Fibroblast of pulmonary artery (primary cell): ENCODE data around the gene LMX1A.

ENCODE experiments used
- DNase-seq: peaks from one replicate; pipeline ENCODE4 v3.0.0-alpha.2; 2010; ENCODE audit warnings: low read depth
- H3K4me3 ChIP-seq: replicated peaks from 2 replicates; pipeline ENCODE4 v1.5.1; 2011; ENCODE audit warnings: low read depth, mild to moderate bottlenecking, control low read depth, low read length, moderate library complexity
- TF ChIP-seq, protein P1 (sequence below): IDR thresholded peaks from 2 replicates; pipeline ENCODE4 v1.5.1; 2011; ENCODE audit warnings: mild to moderate bottlenecking, control low read depth, low read length, inconsistent platforms; ENCODE audit errors: missing control alignments

Gene LMX1A

DNA sequence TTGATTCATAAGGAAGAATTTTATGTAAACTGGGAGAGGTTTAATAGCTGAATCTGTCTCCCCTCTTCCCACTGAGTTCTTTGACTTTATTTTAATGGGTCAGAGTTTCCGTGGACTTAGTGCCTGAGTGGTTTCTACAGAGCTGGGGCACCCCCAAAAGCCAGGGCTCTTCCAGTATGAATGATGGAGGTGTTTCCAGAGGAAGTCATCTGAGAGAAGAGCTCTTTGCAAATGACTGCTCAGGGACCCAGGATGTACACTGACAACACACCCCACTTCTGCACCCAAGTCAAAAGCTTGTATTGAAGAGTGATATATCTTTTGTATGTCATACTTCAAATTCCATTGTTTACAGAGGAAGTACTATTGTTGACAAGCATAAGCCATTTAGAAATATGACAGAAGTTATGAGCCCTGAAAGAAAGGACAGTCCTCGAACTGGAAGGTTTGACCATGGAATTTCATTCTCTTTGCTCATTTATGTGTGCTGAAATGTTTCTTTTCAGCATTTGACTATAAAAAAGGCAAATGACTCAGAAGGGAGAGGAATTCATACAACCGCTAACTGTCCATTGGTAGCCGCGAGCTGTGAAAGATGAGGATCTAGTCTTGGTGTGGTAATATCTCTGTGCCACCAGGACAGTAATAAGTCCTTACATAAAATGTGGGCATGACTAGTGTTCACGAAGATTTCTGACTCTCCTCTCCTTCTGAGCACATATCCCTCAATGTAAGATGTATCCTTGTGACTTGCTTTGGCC is 25.4 kb upstream of the LMX1A start:
- TF ChIP-seq, protein P1, sequence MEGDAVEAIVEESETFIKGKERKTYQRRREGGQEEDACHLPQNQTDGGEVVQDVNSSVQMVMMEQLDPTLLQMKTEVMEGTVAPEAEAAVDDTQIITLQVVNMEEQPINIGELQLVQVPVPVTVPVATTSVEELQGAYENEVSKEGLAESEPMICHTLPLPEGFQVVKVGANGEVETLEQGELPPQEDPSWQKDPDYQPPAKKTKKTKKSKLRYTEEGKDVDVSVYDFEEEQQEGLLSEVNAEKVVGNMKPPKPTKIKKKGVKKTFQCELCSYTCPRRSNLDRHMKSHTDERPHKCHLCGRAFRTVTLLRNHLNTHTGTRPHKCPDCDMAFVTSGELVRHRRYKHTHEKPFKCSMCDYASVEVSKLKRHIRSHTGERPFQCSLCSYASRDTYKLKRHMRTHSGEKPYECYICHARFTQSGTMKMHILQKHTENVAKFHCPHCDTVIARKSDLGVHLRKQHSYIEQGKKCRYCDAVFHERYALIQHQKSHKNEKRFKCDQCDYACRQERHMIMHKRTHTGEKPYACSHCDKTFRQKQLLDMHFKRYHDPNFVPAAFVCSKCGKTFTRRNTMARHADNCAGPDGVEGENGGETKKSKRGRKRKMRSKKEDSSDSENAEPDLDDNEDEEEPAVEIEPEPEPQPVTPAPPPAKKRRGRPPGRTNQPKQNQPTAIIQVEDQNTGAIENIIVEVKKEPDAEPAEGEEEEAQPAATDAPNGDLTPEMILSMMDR = no peak
- H3K4me3 ChIP-seq = no peak overlapping the region

DNA sequence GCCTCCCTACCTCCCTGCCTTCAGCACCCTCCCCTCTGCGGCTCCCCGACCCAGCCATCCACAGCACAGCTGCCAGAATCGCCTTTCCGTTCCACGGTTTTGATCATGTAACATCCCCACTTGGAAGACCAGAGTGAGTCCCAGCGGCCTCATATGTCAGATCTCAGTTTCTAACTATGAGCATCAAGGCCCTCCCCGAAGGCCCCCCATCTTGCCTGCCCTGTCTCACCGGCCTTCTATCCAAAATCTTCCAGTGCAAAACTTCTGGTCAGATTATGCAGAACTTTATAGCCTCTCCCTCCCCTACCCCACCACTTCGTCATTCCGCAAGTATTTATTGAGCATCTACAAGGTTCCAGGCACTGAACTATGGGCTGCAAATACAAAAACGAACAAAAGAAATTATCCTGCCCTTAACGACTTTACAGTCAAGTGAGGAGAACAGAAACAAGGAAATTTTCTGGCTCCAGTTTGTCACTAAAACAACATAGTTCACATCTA is 20.3 kb upstream of the LMX1A start:
- DNase-seq = no peak
- TF ChIP-seq, protein P1 = no peak
- H3K4me3 ChIP-seq = peak overlapping the region; percentile 49

More for the DNA sequence above, 25.4 kb upstream of the LMX1A start:
- DNase-seq = no peak

DNA sequence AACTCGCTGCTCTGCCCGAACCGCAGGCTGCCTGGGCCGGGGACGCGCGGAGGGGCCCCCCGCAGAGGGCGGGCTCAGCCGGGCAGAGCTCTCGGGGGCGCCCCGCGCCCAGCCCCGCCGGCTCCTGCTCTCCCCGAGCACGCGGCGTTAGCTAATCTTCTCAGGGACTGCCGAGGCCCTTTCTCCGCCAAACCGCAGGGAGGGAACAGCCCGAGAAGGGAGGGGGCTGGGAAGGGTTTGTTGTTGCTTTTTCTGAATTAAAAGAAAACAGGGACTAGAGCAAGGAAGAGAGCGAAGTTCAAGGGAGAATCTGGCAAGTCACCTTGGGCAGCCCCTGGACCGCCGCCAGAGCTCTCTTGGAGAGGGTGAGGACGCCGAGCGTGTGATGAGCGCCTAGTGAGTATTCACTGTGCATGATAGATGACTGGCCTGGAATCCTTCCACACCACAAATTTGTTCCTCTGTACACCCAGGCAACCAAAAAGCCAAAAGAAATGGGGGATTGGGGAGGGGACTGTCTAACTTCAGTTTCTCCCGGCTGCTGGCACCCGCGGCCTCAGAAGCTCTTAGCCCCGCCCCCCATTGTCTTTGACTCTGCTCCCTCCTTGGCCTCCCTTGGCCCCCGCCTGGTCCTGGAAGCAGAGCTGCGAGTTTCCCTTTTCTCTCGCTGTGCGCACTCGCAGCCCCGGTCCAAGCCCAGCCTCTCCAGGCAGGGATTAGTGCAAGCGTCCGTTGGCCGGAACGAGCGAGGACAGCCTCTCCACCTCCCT is 19.7 kb upstream of the LMX1A start:
- H3K4me3 ChIP-seq = peak overlapping the region; percentile 49
- TF ChIP-seq, protein P1 = no peak
- DNase-seq = peak; percentile 95

DNA sequence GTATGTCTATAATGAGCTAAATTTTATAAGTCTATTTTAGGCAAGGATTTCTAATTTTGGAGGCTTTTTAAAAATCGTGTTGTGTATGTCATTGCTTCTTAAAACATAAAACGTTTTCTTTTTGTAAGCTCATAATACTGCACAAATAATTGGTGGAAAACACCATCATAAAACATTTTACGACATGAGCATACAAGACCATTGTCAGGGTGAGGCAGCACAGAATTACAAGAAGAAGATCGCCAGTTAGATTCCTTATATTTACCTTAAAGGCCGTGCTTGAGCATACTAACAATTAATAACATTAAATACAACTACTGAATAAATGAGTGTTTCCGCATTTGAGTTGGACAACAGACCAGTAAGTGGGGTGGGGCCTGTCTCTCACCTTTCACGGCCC is 19.1 kb upstream of the LMX1A start:
- TF ChIP-seq, protein P1 = no peak
- peak overlapping the region; percentile 49 for H3K4me3 ChIP-seq
- no peak for DNase-seq

DNA sequence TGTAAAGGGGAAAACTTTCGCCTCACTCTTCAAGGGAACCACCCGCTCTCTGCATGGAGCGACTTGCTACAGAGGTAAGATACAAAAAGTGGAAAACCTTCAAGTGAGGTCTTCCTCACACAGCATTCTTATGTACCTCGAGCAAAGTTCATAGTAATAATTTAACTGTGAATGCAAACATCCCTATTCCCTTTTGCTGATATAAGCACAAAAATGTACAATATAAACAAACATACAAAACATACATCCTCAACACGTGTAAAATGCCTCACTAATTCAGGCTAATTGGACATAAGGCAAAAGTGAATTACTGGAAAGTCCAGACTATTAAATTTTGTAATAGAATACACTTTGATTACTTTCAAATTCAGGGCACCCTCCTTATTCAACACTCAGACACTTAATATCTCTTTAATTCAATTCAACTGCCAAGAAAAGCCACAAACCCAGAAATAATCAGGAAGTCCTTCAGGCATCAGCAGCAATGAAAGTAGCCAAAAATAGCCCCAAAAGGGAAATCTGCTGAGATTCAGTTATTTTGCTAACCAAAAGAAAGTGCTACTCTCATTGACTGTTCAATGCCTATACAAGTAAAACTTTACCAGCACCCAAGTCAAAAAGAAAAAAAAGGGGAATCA is 15.2 kb upstream of the LMX1A start:
- no peak for DNase-seq

DNA sequence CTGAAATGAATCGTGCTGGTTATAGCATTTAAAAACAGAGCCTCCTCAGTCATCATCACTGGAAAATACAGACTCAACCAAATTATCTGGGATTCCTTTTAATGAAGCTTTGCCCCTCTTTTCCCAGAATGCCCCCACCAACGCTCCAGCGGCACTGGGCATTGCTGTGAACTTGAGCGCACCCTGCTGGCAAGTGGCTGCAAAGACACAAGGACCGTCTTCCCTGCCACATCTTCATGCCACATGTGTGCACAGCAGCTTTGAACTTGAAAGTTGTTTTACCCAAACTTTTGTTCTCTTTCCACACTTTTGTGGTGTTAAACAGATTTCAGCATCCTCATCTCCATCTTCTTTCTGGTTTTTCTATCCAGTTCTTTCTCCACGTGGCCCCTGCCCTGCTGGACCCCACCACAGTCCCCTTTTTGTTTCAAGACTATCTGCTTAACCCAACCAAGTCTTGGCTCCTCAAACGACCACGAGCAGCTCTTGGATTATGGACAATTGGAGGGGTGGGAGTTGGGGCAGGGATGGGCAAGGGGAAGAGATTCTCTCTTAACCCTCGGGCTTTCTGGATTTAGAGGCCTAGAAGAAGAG is 12.8 kb upstream of the LMX1A start:
- TF ChIP-seq, protein P1 = peak; percentile 97
- peak; percentile 54 for DNase-seq
- H3K4me3 ChIP-seq = no peak overlapping the region

More for the DNA sequence above, 15.2 kb upstream of the LMX1A start:
- no peak overlapping the region for H3K4me3 ChIP-seq
- TF ChIP-seq, protein P1 = no peak
